HG03439 (cell line): ENCODE measurements around the gene PTPRG.

Experiments
- ATAC-seq: cut with Tn5 transposase; IDR thresholded peaks from one replicate; pipeline ENCODE4 v1.9.1; 2021; ENCODE audit warnings: mild to moderate bottlenecking, moderate library complexity; ENCODE audit not compliant: unreplicated experiment

PTPRG gene

GRCh38 chr3:61913701-61914100, 352.3 kb downstream of the PTPRG start:
- ATAC-seq: no peak

DNA sequence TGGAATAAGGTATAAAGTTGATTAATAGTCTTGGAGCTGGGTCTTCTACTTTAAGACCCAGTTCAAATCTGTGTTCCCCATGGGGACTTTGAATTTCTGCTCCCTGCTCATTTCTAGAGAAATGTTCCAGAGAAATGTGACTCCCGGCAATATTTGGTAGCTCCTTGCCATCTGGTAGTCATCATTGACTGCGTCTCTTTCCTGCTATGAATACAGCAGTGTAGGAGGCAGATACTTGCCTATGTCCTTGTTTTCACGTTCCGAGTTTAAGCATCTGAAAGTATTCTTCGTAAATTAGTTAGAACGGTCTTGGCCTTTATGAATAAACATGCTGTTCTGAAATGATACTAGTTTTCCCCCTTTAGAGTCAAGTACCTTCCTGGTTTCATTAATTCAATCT, 352.9 kb downstream of the PTPRG start:
- no peak for ATAC-seq

DNA sequence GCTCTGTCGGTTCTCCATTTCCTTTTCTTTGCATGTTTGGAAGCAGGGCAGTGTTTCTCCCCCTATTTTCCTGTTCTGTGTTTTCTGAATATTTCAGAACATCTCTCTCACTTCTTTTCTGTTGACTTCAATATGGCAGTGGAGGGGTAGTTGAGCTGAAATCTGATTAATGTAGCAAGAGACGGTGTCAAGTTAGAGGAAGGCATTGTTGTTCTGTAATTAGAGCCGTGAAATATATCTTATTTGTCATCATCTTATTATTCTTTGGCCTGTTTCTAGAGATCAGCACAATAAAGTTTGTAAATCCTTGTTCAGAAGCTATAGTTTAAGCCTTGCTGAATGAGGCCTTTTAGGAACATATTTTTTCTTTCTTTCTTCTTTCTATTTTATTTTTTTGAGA, 353.9 kb downstream of the PTPRG start:
- ATAC-seq: no peak

DNA sequence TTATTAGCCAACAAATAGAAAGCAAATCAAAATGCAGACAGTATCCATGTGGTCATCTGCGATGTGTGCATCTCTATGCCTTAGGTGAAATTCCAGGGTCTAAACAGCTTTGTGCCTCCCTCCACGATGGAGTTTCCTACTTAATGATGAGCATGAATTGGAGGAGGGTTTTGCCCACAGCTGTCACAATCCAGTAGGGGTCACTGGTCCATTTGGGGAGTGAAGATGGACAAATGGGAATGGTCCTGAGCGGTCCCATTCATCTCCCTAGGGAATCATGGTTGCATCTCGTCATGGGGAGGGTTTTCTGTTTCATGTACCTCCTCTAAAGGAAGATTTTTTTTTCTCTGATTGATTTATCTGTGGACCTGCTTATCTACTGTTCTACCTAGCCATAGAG, 358.0 kb downstream of the PTPRG start:
- no peak for ATAC-seq

- ATAC-seq: no peak
Observed at GRCh38 chr3:61922118-61922517, 360.7 kb downstream of the PTPRG start.

- no peak for ATAC-seq
Observed at GRCh38 chr3:61924090-61924735, 362.8 kb downstream of the PTPRG start.

- no peak for ATAC-seq
Observed at GRCh38 chr3:61924991-61925390, 363.6 kb downstream of the PTPRG start.

GRCh38 chr3:61925721-61926120, 364.4 kb downstream of the PTPRG start:
- no peak for ATAC-seq

DNA sequence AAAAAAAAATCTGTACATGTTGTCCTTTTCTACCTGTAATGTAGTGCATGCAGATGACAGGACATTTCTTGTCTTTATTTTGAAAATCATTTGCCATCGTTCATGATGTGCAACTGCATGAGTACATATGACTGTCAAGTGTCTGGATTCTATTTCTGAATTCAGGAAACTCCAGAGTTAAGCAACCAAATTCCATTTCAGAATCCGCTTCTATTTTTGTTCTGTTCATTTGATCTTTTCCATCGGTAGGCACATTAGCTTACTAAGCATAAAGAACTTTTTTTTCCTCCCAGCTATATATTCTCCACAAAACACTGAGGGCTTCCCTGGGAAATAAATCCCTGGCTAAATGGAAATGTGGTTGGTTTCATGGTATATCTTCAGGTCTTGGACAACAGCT, 365.6 kb downstream of the PTPRG start:
- ATAC-seq: no peak

GRCh38 chr3:61927332-61927731, 366.0 kb downstream of the PTPRG start:
- ATAC-seq: no peak

DNA sequence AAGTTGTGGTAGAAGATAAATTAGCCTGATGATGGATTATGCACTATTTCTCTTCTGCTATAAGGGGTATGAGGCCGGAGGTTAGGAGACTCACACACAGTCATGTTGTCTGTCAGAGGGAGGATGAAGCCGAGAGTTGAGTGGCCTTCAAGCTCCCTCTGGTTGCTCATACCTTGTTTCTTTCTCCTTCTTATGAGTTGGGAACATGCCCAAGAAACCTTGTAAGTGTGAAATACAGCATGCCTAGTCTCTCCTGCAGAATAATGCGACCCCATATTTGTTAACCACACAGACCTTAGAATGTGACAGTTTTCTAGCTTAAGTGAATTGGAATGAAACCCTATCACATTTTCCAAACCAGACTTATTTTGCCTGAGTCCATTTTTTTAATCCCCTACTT, 366.7 kb downstream of the PTPRG start:
- ATAC-seq: no peak

GRCh38 chr3:61928776-61929314, 367.5 kb downstream of the PTPRG start:
- ATAC-seq: no peak

DNA sequence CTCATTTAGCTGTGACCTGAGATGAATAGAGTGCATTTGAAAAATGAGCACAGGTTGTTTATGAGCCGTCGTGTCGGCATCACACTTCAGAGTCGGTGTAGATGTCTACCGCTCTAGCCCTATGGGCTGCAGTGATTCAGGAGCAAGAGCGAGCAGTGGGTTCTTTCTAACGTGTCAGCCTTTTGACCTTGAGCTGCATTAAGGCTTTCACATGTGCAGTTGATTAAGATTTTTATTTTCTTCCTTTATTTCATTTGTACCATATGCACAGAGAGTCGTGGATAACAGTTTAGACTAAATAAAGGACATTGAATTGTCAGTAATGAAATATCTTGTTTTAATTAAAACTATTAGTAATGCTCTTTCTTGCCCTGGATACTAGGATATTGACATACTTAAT, 368.2 kb downstream of the PTPRG start:
- no peak for ATAC-seq

DNA sequence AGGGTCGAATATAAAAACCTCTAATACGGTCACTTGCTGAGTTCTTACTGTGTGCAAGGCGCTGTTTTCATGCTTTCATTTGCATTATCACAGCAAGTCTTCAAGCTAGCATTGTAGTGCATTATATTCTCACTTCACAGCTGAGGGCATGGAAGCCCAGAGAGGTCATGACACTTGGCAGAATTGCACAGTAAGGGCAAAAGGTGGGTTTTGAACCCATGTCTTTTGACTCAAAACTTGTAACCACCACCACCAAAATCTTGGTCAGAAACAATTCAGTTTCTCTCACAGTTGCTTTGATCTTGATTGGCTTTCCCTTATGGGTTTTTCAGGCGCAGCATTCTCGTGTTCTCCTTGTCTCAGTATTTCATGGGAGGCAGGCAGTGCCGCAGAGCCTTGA, 371.1 kb downstream of the PTPRG start:
- ATAC-seq: no peak

GRCh38 chr3:61933798-61934504, 372.6 kb downstream of the PTPRG start:
- ATAC-seq: no peak

GRCh38 chr3:61934505-61934871, 373.1 kb downstream of the PTPRG start:
- no peak for ATAC-seq

DNA sequence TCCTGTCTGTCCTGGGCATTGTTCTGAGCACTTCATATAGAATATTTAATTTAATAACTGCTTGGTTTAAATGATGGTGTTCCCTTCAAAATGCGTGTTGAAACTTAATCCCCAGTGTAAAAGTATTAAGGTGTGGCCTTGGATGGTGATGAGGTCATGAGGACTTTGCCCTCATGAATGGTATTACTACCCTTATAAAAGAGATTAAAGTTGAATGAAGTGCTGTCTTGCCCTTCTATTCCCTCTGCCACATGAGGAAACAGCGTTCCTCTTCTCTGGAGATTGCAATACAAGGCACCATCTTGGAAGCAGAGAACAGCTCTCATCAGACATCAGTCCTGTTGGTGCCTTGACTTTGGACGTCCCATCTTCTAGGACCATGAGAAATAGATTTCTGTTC, 374.4 kb downstream of the PTPRG start:
- no peak for ATAC-seq

DNA sequence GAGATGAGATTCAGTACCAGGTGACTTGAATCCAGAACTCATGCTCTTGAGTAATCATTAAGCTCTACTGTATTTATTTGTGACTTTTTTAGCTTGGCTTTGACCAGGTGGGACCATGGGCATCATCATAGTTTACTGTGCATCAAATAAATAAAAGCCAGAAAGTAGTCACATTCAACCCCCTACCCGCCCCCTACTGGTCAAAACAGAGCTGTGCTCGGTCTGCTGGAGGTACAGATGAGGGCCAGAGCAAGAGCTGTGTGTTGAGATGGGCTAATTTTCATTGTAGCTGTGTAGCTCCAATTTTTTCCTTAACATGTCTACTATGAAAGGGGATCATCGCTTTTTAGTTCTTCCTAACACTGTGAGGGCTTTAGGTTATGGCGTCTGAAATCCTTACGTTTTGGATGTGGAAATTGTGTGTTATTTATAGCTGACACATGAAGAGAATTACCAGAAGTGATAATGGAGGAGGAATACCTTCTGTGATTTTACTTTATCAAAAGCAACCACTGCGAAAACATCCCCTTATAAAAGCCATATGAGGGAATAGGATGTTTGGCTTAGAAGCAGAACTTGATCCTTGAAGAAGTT, 375.1 kb downstream of the PTPRG start:
- no peak for ATAC-seq

GRCh38 chr3:61937477-61937876, 376.1 kb downstream of the PTPRG start:
- ATAC-seq: no peak

DNA sequence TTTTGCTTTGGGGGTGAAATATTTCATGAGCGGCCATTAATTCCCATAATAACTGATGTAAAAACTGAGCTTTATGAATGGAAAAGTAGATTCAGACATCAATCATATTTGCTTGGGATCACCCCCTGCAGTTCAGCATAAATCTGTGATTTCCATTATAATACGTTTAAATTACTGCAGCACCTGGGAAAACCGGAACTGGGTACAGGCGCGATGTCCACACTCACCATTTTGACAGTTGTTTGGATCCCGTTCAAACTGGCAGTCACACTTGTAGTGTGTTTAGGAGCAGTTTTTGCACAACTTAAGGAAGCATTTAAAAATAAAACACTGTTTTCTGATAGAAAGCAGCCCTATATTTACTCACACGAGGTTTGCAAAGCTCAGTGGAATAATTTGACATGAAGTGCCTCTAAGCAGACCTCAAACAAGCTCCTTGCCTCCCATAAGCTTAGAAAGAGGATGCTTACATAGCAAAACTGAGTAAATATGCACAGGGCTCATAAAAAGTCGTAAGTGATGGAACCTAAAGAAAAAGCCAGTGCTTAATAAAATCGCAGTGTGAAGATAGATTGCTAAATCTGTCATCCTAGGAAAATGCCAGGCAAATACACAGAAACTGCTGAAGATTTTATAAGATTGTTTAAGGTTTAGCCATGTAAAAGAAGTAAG, 377.6 kb downstream of the PTPRG start:
- ATAC-seq: no peak

DNA sequence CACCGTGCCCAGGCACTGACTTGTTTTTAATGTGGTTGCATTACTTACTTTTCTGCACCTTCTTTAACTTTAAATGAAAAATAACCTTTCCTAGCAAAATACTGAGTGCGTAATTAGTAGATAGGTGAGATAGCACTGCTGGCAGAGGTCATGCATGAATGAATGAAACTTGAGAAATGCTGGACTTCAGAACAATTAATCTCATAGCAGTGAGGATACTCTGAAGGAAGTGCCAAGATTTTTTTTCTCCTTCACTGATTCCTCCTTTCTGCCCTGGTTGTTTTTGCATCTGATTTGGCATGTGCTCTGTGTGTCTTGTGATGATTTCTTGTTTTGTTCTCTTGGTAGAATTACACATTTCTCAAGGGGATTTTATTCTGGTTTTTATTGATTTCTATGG, 378.9 kb downstream of the PTPRG start:
- ATAC-seq: no peak

- ATAC-seq: no peak
Observed at GRCh38 chr3:61943975-61944374, 382.6 kb downstream of the PTPRG start.
